GM21390 (cell line): ENCODE data around the gene IGSF21.

ENCODE experiments used
- ATAC-seq: cut with Tn5 transposase; IDR thresholded peaks from one replicate; pipeline ENCODE4 v1.9.1; 2021; ENCODE audit not compliant: unreplicated experiment

IGSF21 gene

DNA sequence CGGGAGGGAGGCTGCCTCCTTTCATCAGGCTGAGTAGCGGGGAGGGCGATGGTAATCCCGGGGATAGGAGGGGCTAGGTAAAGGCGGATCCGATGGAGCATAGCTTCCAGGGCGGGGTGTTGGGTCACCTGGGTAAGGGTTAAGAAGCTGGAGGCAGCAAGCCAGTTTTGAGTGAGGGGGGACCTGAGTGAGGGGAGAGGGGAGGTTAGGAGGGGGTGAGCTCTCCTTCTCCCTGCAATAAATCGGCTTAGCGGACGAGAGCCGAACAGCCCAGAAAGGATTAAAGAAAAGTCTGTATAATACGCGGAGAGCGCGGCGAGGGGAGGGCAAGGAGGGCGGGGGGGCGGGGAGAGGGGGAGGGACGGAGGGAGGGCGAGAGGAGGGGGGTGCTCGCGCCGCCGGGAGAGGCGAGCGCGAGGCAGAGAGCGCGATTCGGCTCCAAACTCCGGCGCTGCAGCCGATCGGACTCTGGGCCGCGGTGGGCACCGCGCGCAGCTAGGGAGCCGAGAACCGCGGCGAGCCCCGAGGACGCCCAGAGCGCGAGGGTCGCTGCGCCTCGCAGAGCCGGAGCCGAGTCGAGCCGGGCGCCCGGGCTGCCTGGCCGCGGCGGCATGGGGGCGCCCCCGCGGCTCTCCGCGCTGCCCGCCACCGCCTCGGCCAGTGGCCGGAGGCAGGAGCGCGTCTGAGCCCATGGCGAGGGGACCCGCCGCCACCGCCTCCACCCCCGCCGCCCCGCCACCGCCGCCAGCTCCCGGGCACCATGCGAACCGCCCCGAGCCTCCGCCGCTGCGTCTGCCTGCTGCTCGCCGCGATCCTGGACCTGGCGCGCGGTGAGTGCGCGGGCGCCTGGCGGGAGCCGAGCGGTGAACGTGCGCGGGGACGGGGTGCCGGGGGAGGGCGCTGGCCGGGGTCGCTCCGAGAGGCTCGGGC, at the start of gene IGSF21:
IGSF21 (plus strand) TSS at position 430 of the 930 bp plus-strand sequence; CDS start at position 761, 331 bp downstream.
- ATAC-seq = no peak

DNA sequence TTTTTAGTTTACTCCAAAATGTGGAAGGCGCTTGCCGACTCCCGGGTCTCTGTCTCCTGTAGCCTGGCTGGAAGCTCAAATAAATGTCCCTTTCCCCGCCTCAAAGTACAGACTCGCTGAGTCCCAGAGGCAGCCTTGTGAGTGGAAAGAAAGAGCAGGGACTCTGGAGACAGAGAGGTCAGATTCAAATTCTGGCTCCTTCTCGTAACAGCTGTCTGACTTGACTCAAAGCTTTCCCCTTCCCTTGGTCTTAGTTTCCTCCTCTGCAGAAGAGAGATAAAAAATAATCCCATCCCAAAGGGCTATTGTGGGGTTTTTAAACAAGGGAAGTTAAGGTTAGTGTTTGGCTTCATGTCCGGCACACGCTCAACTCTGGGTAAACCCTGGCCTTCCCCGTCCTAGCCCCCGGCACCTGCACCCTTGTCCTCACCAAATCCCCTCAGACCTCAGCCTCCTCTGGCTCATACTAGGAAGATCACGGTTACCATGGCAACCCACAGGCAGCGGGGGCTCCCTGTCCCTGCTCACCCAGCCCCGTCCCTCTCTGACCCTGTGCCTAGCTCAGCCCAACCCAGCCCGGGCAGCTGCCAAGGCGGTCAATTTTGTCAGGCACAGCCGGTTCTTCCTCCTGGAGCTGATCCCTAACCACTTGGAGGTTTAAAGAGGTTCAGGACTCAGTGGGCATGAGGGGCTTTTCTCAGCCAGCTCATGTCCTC, 49.2 kb upstream of the IGSF21 start:
- no peak for ATAC-seq

DNA sequence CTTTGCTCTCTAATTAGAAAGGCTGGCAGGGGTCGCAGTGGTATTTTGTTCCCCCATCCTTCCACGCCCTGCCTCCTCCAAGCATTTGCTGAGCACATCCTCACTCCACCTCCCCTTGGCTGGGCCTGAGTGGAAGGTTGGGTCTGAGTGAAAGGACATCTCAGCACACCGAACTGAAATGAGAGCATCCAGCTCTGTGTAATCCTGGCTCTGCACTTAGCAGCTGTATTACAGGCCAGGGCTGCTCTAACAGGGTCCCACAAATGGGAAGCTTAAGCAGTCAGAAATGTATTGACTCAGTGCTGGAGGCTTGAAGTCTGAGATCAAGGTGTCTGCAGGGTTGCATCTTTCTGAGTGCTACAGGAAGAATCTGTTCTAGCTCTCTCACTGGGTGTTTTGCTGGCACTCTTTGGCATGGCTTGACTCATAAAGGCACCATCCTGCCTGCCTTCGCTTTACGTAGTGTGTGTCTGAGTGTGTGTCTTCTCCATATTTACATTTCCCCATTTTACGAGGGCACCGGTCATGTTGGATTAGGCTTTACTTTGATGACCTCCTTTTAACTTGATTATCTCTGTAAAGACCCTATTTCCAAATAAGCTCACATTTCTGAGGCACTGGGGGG, 48.5 kb upstream of the IGSF21 start:
- no peak for ATAC-seq

DNA sequence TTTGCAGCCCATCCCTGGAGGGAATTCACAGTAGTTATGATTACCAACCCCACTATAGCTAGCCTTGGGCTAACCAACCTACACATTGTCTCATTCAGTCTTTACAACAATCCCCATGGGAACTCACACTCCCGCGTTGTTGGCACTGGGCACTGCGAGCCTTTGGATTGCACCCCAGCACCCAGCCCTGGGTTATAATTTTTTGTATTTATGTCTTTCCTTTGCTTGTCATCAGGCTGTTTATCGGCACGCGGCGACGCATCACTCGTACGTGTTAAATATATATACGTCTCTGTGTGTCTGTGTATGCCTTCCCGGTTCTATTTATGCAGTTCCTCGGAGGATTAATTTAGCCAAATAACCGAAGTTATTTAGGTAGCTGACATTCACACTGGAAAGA, 47.2 kb upstream of the IGSF21 start:
- no peak for ATAC-seq

DNA sequence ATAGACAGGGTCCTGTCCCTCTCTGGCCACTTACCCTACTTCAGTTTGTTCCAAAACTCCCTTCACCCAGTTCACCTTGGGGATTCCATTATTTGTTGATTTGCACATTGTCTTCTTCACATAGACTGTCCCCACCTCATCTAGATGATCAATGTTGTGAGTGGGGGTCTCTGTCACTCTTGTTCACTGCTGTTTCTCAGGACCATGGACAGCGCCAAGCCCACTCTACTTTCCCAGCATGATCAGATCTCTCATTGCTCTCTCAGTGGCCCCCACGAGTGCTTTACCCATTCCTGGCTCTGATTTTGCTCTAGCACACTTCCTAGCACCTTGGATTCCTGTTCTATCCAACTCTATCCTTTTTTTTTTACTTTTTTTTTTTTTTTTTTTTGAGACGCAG, 45.4 kb upstream of the IGSF21 start:
- ATAC-seq = no peak

DNA sequence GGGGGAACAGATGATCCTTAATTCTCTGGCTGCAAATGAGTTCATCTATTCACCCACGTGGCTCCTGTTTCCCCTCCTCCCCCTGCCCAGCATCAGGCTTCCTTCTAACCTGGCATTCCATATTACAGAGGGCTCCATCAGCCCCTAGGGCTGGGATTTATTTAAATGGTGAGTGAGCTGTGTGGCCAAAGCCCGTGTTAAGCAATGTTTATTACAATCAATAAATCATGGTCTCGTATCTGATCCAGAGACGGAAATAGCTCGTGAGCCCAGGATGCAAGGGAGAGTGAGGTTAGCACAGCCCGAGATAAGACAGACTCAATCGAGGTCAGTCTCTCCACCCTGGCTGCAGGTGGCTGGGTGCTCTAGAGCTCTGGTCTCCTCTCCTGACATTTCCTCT, 43.1 kb upstream of the IGSF21 start:
- ATAC-seq = no peak

DNA sequence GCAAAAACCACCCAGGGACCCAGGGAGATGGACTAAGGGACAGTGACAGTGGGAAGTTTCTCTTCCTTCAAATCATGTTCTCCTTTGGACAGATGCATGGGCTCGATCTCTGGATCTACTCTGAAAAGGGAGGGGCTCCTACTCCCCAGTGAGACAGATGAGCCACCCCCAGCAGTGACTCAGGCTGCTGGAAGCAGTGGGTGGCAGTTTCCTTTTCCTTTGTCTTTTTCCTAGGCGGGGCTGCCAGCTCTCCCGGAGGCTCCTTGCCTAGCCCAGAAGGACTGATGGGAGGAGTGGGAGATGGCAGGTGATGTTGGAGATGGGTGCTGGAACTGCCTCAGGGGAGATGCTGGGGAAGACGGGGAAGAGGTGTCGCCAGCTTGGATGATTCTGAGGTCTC, 41.0 kb upstream of the IGSF21 start:
- ATAC-seq = no peak

DNA sequence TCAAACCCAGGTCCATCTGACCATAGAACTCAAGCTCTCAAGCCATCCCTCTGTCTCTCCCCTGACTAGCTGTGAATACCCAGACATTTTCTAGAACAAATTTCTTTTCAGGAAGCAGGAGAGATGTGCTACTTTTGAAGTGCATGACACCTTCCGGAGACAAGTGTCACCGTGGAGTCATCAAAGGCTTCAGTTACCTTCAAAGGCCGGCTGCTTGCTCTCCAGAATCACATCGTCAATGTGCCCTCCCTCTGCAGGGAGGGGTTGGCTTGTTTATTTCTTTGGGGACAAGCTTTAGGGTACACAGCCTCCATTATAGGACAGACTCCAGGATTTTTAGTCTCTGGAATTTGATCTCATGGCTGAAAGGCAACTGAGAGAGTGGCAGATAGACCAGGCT, 37.7 kb upstream of the IGSF21 start:
- ATAC-seq = no peak

DNA sequence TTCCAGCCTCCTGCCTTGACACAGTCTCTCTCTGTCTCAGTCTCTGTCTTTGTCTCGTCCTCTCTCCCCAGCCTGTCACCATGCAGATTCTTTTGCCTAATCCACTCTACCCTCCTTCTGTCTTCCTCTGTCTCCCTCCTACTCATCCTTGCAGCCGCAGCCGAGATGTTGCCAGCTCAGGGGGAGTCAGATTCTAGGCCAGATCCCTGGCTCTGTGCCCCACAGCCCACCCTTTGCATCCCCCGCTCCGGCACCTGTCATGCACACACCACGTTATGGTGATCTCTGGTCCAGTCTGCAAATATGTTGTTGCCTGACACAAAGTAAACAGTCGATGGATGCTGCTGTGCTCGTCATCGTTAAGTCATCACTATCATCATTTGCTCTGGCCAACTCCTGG, 35.5 kb upstream of the IGSF21 start:
- no peak for ATAC-seq

DNA sequence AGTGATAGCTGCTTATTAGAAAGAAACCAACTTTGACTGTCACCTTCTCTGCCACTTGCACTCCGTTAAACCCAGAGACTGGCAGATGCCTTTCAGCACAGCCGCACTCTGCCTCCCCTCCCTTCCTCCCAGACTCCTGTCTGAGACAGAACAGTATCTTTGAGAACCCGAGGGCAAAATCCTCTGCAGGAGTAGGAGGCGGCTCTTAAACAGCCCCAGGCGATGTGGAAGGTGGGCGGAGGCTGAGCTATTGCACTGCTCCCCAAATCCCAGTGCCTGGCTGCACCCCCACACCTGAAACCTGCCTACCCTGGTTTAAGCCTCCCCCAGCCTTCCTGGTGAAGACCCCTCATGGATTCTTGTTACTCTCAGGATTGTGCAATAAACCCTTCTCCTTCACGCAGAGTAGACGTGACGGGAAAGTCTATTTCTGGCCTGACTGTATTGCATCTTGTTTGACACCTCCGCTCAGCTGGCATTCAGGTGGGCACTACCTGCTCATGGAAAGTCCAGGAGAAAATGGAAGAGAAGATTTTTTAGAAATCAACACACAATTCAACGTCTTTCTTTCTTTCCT, 34.4 kb upstream of the IGSF21 start:
- ATAC-seq = no peak

DNA sequence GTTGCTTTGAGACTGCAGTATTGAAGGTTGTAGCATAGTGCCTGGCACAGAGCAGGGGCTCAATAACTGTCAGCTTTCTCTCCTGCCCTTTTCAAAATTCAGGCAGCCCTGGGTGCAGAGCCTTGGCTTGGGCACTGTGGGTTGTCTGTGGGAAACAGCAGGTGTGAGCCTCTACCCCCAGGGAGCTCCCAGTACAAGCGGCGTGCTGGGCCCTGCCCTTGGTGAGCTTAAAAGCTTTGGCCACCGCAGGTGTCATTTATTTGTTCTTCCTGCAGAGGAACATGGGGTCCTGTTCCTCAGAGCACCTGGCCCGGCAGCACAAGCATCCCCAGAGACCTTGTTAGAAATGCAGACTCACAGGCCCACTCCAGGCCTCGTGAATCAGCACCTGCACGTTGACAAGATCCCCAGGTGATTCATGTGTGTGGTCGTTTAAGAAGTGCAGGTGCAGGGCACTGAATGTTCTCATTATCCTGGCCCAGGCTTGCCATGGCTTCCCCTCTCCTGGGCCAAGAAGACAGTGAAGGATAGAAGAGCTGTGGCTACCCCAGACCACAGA, 29.9 kb upstream of the IGSF21 start:
- no peak for ATAC-seq

DNA sequence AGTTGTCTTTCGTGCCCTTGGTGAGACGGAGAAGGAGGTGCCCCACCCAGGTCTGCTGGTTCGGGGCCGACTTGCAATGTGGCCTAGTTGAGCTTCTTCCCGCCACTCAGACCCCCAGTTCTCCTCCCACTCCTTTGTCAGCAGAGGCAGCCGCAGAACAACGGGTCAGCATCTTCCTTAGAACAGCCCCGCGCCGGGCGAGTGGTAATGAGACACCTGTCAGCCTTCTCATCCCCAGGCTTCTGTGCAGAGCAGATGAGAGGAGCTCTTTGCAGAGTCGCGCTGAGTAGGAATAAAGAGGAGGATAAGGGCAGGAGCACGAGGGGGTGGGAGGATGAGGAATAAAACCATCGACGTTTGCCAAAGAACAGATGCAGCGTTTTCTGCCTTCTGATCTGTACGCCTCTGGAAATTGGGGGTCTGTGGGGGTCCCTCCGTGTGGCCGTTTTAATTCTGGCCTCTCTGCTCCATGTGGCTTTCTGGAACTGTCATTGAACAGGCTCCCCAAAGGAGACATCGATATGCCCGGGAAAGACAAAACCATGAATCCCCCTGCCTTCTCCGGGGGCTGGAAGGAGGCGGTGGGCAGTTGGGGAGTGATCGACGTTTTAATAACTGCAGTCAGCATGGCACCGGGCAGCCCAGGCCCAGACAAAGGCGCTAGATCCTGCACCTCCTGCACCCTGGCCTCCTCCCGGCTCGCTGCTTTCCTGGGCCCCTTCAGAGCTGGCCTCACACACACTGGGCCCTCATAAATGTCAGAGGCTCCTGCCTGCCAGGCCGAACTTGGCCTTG, 27.5 kb upstream of the IGSF21 start:
- ATAC-seq = no peak

DNA sequence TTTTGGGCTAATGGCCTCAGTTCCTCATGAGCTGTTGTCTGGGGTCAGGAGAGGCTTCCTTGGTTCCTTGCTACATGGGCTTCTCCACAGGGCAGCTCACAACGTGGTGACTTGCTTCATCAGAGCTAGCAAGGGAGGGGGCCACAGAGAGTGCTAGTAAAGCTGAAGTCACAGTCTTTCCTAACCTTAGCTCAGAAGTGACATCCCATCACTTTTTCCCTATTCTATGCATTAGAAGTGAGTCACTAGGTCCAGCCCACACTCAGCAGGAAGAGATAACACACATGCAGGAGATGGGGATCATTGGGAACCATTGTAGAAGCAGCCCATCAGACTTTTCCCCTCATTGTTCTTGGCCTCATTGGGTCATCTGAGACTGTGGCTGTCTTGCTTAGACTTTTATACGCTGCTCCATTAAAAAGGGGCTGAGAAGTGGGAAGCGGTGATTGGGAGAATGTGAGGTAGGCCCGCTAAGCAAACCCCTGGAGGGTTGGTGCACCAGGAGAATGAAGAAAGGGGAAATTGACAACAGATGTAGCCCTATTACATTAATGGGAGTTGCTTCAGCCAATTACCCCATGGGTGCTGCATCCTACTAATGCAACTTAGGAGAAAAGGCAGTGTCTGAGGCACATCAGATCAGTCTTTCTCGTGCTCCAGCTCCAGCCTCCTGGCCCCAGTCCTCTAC, 22.1 kb upstream of the IGSF21 start:
- no peak for ATAC-seq

DNA sequence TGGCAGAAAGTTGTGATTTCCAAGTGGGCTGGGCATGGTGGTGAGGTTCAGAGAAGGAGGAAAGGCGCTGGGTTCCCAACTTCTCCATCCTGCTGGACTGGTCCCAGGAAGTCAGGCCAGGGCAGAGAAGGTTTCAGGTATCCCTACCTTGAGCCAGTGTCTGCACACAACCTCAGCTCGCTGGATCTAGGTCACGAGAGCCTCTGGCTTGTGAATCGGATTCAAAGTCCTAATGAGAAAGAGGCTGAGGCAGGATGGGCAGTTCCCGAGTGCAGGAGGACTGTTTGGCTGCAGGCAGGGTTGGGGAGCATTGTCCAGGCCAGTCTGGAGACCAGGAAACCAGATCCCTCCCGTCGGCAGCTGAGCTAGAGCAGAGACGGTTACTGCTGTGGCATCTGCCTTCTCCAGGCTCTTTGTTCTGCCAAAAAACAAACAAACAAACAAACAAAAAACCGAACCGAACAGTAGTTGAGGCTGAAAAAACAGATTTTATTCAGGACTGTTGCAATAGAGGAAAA, 19.5 kb upstream of the IGSF21 start:
- ATAC-seq = no peak

DNA sequence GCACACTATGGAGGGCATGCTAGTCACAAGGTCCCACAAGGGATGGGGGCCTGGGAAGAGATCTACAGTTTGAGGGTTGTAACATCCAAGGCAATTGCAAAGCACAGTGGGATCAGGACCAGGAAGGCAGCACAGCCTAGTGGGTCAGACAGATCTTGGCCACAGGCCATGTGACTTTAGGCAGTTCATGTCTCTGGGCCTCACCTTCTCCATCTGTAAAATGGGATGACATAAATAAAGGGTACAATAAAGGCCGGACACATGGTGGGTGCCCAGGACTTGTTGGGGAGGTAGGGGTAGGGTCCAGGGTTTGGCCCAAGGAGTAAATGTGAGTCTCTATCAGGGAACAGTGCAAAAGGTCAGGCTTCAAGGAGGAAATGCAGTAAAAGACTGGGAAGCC, 18.1 kb upstream of the IGSF21 start:
- ATAC-seq = no peak

DNA sequence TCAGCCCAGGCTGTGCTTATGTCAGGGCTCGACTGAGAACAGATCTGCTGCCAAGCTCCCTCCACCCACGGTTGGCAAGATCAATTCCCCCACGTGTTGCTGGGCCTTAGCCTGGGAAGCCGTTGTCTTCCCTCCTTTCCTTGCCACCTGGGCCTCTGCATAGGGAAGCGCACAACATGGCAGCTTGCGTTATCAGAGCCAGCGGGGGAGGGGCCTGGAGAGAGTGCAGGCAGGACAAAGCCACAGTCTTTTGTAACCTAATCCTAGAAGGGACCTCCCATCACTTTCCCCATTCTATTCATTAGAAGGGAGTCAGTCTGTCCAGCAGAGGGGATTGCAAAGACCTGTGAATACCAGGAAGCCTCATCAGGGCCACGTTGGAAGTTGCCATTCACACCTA, 17.0 kb upstream of the IGSF21 start:
- no peak for ATAC-seq

DNA sequence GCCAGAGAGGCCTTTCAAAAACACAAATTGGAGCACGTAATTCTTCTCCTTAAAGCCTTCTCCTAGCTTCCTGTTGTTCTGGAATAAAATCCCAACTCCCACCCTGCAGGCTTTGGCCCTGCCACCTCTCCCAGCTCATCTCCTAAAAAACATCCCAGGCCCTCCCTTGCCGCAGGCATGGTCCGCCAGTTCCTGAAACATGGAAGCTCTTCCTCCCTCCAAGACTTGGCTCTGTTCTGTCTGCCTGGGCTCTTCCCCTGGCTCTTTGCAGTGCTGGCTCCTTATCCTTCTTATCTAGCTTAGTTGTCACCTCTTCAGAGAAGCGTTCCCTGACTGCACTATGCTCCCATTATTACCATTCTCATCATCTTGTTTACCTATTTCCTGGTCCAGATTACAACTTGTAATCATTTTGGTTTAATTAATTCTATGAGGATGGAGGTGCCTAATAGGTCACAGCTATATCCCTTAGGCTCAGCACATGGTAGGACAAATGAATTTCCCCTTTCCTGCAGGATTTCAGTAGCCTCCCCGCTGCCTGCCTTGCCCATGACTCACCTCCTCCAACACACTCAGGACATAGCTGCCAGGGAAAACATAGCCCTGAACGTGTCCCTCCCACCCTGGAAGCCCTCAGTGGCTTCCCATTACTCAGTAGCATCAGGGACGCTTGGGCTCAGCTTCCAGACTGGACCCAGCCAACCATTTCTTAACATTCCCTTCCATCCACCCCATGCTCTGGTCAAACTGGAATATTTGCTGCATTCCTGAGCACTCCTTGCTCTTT, 15.7 kb upstream of the IGSF21 start:
- no peak for ATAC-seq

DNA sequence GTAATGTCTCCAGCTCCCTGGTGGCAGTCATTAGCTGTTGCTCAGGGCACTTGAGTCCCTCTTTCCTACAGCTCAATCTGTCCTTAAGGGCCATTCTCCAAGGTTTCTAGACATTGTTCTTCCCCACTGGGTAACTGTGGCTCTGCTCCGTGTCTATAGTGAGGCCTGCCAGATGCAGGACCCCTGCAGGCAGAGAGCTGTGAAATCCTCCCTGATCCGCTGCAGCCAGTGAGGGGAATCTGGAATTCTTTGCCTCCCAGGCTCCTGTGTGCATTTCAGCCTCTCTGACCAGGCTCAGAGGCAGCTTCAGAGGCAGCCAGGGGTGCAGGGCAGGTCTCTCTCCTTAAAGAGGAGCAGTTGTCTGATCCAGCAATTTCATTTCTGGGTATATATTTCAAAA, 14.4 kb upstream of the IGSF21 start:
- no peak for ATAC-seq

DNA sequence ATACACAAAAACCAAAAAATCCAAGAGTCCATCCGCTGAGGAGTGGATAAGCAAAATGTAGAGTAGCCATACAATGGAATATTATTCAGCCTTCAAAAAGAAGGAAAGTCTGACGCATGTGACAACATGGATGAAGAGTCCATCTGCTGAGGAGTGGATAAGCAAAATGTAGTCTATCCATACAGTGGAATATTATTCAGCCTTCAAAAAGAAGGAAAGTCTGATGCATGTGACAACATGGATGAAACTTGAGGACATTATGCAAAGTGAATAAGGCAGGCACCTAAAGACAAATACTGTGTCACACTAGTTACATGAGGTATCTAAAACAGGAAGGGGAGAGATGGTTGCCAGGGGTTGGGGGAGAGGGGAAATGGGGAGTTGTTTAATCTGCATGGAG, 14.0 kb upstream of the IGSF21 start:
- no peak for ATAC-seq
